HEK293 (cell line): ENCODE data around the gene PRPF6.

Experiments
- BCL11A ChIP-seq: fragments of 450-650 bp; formaldehyde crosslinking; IDR thresholded peaks from 2 replicates; pipeline ENCODE4 v1.5.1; 2016; ENCODE audit warnings: low read depth, missing biosample characterization, missing genetic modification characterization
- BCL11B ChIP-seq: fragments of 450-650 bp; formaldehyde crosslinking; IDR thresholded peaks from 2 replicates; pipeline ENCODE4 v1.5.1; 2016; ENCODE audit warnings: low read depth, missing biosample characterization, missing genetic modification characterization
- GLI2 ChIP-seq: fragments of 450-650 bp; formaldehyde crosslinking; IDR thresholded peaks from 2 replicates; pipeline ENCODE4; 2017; ENCODE audit warnings: missing biosample characterization, missing genetic modification characterization, low read depth, borderline replicate concordance
- KLF9 ChIP-seq: fragments of 450-650 bp; formaldehyde crosslinking; IDR thresholded peaks from 2 replicates; pipeline ENCODE4 v1.5.1; 2016; ENCODE audit warnings: missing biosample characterization, missing genetic modification characterization, low read depth
- OSR2 ChIP-seq: fragments of 450-650 bp; formaldehyde crosslinking; IDR thresholded peaks from 2 replicates; pipeline ENCODE4 v1.5.1; 2016; ENCODE audit warnings: missing biosample characterization, missing genetic modification characterization
- OVOL3 ChIP-seq: fragments of 450-650 bp; formaldehyde crosslinking; IDR thresholded peaks from 2 replicates; pipeline ENCODE4 v1.5.1; 2016; ENCODE audit warnings: missing biosample characterization, missing genetic modification characterization
- SP2 ChIP-seq: fragments of 450-650 bp; formaldehyde crosslinking; IDR thresholded peaks from 2 replicates; pipeline ENCODE4 v1.5.1; 2016; ENCODE audit warnings: missing biosample characterization, missing genetic modification characterization
- WT1 ChIP-seq: fragments of 450-650 bp; formaldehyde crosslinking; IDR thresholded peaks from 2 replicates; pipeline ENCODE4 v1.5.1; 2016; ENCODE audit warnings: missing biosample characterization, missing genetic modification characterization
- ZNF121 ChIP-seq: fragments of 450-650 bp; formaldehyde crosslinking; IDR thresholded peaks from 2 replicates; pipeline ENCODE4 v1.5.1; 2016; ENCODE audit warnings: missing biosample characterization, missing genetic modification characterization
- ZNF133 ChIP-seq: fragments of 450-650 bp; formaldehyde crosslinking; IDR thresholded peaks from 2 replicates; pipeline ENCODE4 v1.5.1; 2016; ENCODE audit warnings: missing biosample characterization, missing genetic modification characterization
- ZNF146 ChIP-seq: fragments of 450-650 bp; formaldehyde crosslinking; IDR thresholded peaks from 2 replicates; pipeline ENCODE4 v1.5.1; 2016; ENCODE audit warnings: missing biosample characterization, missing genetic modification characterization
- ZNF239 ChIP-seq: fragments of 450-650 bp; formaldehyde crosslinking; IDR thresholded peaks from 2 replicates; pipeline ENCODE4 v1.5.1; 2016; ENCODE audit warnings: missing biosample characterization, missing genetic modification characterization
- ZNF311 ChIP-seq: fragments of 450-650 bp; formaldehyde crosslinking; IDR thresholded peaks from 2 replicates; pipeline ENCODE4 v1.5.1; 2017; ENCODE audit warnings: missing biosample characterization, missing genetic modification characterization, borderline replicate concordance
- ZNF394 ChIP-seq: fragments of 450-650 bp; formaldehyde crosslinking; IDR thresholded peaks from 2 replicates; pipeline ENCODE4 v1.5.1; 2016; ENCODE audit warnings: missing biosample characterization, missing genetic modification characterization, mild to moderate bottlenecking, moderate library complexity, borderline replicate concordance
- ZNF404 ChIP-seq: fragments of 450-650 bp; formaldehyde crosslinking; IDR thresholded peaks from 2 replicates; pipeline ENCODE4 v1.5.1; 2017; ENCODE audit warnings: missing biosample characterization, missing genetic modification characterization
- ZNF433 ChIP-seq: fragments of 450-650 bp; formaldehyde crosslinking; IDR thresholded peaks from 2 replicates; pipeline ENCODE4 v1.5.1; 2016; ENCODE audit warnings: missing biosample characterization, missing genetic modification characterization, low read depth
- ZNF449 ChIP-seq: fragments of 450-650 bp; formaldehyde crosslinking; IDR thresholded peaks from 2 replicates; pipeline ENCODE4 v1.5.1; 2017; ENCODE audit warnings: missing biosample characterization, mild to moderate bottlenecking, missing genetic modification characterization, moderate library complexity
- ZNF473 ChIP-seq: fragments of 450-650 bp; formaldehyde crosslinking; IDR thresholded peaks from 2 replicates; pipeline ENCODE4 v1.5.1; 2017; ENCODE audit warnings: missing biosample characterization, missing genetic modification characterization
- ZNF514 ChIP-seq: fragments of 450-650 bp; formaldehyde crosslinking; IDR thresholded peaks from 2 replicates; pipeline ENCODE4 v1.5.1; 2016; ENCODE audit warnings: missing biosample characterization, missing genetic modification characterization
- ZNF623 ChIP-seq: fragments of 450-650 bp; formaldehyde crosslinking; IDR thresholded peaks from 2 replicates; pipeline ENCODE4 v1.5.1; 2016; ENCODE audit warnings: missing biosample characterization, missing genetic modification characterization
- ZNF639 ChIP-seq: fragments of 450-650 bp; formaldehyde crosslinking; IDR thresholded peaks from 2 replicates; pipeline ENCODE4 v1.5.1; 2016; ENCODE audit warnings: missing biosample characterization, missing genetic modification characterization
- ZNF707 ChIP-seq: fragments of 450-650 bp; formaldehyde crosslinking; IDR thresholded peaks from 2 replicates; pipeline ENCODE4 v1.5.1; 2016; ENCODE audit warnings: missing biosample characterization, missing genetic modification characterization
- ZNF76 ChIP-seq: fragments of 450-650 bp; formaldehyde crosslinking; IDR thresholded peaks from 2 replicates; pipeline ENCODE4; 2016; ENCODE audit warnings: low read depth, missing biosample characterization, missing genetic modification characterization, borderline replicate concordance
- ZNF776 ChIP-seq: fragments of 450-650 bp; formaldehyde crosslinking; IDR thresholded peaks from 2 replicates; pipeline ENCODE4 v1.5.0; 2017; ENCODE audit warnings: missing biosample characterization, missing genetic modification characterization, borderline replicate concordance
- ZNF785 ChIP-seq: fragments of 450-650 bp; formaldehyde crosslinking; IDR thresholded peaks from 2 replicates; pipeline ENCODE4 v1.5.1; 2016; ENCODE audit warnings: missing biosample characterization, missing genetic modification characterization
- ZNF792 ChIP-seq: fragments of 450-650 bp; formaldehyde crosslinking; IDR thresholded peaks from 2 replicates; pipeline ENCODE4 v1.5.1; 2016; ENCODE audit warnings: missing biosample characterization, missing genetic modification characterization
- TF ChIP-seq, protein P1 (sequence below): fragments of 450-650 bp; formaldehyde crosslinking; IDR thresholded peaks from 2 replicates; pipeline ENCODE4 v1.5.1; 2017; ENCODE audit warnings: missing biosample characterization, missing genetic modification characterization
- TF ChIP-seq, protein P2 (sequence below): fragments of 450-650 bp; formaldehyde crosslinking; optimal IDR thresholded peaks from 2 replicates; pipeline ENCODE3; 2016; ENCODE audit warnings: missing biosample characterization, mild to moderate bottlenecking, missing genetic modification characterization
- TF ChIP-seq, protein P3 (sequence below): fragments of 450-650 bp; formaldehyde crosslinking; IDR thresholded peaks from 2 replicates; pipeline ENCODE4 v1.5.1; 2016; ENCODE audit warnings: missing biosample characterization, missing genetic modification characterization
- TF ChIP-seq, protein P4 (sequence below): fragments of 450-650 bp; formaldehyde crosslinking; IDR thresholded peaks from 2 replicates; pipeline ENCODE4; 2016; ENCODE audit warnings: missing biosample characterization, missing genetic modification characterization

Gene PRPF6

GRCh38 chr20:64079273-64080012, 98.5 kb downstream of the PRPF6 start, which contains the start of gene RGS19 (continued):
- TF ChIP-seq ZNF433 (tag by site-specific recombination) (no peak), ZNF121 (tag by site-specific recombination) (no peak), ZNF404 (tag by site-specific recombination) (no peak), ZNF776 (tag by site-specific recombination) (no peak), OVOL3 (tag by site-specific recombination) (no peak), ZNF514 (tag by site-specific recombination) (no peak), ZNF133 (tag by site-specific recombination) (no peak), OSR2 (tag by site-specific recombination) (no peak), ZNF792 (tag by site-specific recombination) (no peak), ZNF311 (tag by site-specific recombination) (no peak), BCL11B (no peak), ZNF146 (tag by site-specific recombination) (0 out of 2 replicates have a peak, but pooled peaks have one; percentile 3), ZNF394 (tag by site-specific recombination) (no peak), KLF9 (tag by site-specific recombination) (peak; percentile 69), ZNF76 (tag by site-specific recombination) (no peak), SP2 (tag by site-specific recombination) (peak; percentile 83), ZNF623 (tag by site-specific recombination) (no peak), ZNF639 (no peak), ZNF449 (tag by site-specific recombination) (no peak), ZNF473 (tag by site-specific recombination) (no peak), ZNF707 (tag by site-specific recombination) (no peak), ZNF239 (tag by site-specific recombination) (no peak), BCL11A (tag by site-specific recombination) (no peak), GLI2 (tag by site-specific recombination) (no peak), ZNF785 (no peak), WT1 (tag by site-specific recombination) (no peak)
- TF ChIP-seq, protein P1, sequence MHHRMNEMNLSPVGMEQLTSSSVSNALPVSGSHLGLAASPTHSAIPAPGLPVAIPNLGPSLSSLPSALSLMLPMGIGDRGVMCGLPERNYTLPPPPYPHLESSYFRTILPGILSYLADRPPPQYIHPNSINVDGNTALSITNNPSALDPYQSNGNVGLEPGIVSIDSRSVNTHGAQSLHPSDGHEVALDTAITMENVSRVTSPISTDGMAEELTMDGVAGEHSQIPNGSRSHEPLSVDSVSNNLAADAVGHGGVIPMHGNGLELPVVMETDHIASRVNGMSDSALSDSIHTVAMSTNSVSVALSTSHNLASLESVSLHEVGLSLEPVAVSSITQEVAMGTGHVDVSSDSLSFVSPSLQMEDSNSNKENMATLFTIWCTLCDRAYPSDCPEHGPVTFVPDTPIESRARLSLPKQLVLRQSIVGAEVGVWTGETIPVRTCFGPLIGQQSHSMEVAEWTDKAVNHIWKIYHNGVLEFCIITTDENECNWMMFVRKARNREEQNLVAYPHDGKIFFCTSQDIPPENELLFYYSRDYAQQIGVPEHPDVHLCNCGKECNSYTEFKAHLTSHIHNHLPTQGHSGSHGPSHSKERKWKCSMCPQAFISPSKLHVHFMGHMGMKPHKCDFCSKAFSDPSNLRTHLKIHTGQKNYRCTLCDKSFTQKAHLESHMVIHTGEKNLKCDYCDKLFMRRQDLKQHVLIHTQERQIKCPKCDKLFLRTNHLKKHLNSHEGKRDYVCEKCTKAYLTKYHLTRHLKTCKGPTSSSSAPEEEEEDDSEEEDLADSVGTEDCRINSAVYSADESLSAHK (tag by site-specific recombination): no peak
- TF ChIP-seq, protein P2, sequence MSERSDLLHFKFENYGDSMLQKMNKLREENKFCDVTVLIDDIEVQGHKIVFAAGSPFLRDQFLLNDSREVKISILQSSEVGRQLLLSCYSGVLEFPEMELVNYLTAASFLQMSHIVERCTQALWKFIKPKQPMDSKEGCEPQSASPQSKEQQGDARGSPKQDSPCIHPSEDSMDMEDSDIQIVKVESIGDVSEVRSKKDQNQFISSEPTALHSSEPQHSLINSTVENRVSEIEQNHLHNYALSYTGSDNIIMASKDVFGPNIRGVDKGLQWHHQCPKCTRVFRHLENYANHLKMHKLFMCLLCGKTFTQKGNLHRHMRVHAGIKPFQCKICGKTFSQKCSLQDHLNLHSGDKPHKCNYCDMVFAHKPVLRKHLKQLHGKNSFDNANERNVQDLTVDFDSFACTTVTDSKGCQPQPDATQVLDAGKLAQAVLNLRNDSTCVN (tag by site-specific recombination): peak; percentile 71
- TF ChIP-seq, protein P3, sequence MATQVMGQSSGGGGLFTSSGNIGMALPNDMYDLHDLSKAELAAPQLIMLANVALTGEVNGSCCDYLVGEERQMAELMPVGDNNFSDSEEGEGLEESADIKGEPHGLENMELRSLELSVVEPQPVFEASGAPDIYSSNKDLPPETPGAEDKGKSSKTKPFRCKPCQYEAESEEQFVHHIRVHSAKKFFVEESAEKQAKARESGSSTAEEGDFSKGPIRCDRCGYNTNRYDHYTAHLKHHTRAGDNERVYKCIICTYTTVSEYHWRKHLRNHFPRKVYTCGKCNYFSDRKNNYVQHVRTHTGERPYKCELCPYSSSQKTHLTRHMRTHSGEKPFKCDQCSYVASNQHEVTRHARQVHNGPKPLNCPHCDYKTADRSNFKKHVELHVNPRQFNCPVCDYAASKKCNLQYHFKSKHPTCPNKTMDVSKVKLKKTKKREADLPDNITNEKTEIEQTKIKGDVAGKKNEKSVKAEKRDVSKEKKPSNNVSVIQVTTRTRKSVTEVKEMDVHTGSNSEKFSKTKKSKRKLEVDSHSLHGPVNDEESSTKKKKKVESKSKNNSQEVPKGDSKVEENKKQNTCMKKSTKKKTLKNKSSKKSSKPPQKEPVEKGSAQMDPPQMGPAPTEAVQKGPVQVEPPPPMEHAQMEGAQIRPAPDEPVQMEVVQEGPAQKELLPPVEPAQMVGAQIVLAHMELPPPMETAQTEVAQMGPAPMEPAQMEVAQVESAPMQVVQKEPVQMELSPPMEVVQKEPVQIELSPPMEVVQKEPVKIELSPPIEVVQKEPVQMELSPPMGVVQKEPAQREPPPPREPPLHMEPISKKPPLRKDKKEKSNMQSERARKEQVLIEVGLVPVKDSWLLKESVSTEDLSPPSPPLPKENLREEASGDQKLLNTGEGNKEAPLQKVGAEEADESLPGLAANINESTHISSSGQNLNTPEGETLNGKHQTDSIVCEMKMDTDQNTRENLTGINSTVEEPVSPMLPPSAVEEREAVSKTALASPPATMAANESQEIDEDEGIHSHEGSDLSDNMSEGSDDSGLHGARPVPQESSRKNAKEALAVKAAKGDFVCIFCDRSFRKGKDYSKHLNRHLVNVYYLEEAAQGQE: no peak
- TF ChIP-seq, protein P4, sequence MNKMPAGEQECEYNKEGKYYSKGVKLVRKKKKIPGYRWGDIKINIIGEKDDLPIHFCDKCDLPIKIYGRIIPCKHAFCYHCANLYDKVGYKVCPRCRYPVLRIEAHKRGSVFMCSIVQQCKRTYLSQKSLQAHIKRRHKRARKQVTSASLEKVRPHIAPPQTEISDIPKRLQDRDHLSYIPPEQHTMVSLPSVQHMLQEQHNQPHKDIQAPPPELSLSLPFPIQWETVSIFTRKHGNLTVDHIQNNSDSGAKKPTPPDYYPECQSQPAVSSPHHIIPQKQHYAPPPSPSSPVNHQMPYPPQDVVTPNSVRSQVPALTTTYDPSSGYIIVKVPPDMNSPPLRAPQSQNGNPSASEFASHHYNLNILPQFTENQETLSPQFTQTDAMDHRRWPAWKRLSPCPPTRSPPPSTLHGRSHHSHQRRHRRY (tag by site-specific recombination): no peak
